ENCODE data around the gene PTPRN2. TPM values are rescaled to one million over a fixed set of nuclear protein-coding genes. Genes with fewer than 3 reads are reported as not detected.
"Not testable (repeated sequence)": the region's sequence is repeated elsewhere in the genome, so short reads cannot be mapped to it uniquely, and the experiment has no call there.

The PTPRN2 gene
- polyA plus RNA-seq, 4 donors = 1.6 to 11.7 (median 4.0) TPM

GRCh38 chr7:158538156-158538946, 49.3 kb downstream of the PTPRN2 start:
- H3K4me1 ChIP-seq (ENCODE audit: control insufficient read depth in 3 of 3, insufficient read depth in 2 of 3, low read depth in 1 of 3, low read length in 2 of 3) = no peaks in the 10 kb centered on the region
- WGBS, 3 donors = 89 to 91% (median 90%) methylated on average over 36 of the region's 36 CpGs
- no peaks in the 10 kb centered on the region for H3K36me3 ChIP-seq (ENCODE audit: control insufficient read depth in 3 of 3, insufficient read depth in 2 of 3, low read depth in 1 of 3, low read length in 3 of 3)
- no peak overlapping the region for H3K27ac ChIP-seq (ENCODE audit: low read depth in 1 of 3, low read length in 2 of 3)
- FAIRE-seq = no peak
- H3K4me3 ChIP-seq (ENCODE audit: low read depth in 1 of 3, low read length in 3 of 3) = no peak overlapping the region
- no peak for DNase-seq
- H3K27me3 ChIP-seq (ENCODE audit: control insufficient read depth in 3 of 3, insufficient read depth in 3 of 3, low read length in 3 of 3) = no peaks in the 10 kb centered on the region
- no peaks in the 10 kb centered on the region for H3K9me3 ChIP-seq (ENCODE audit: control insufficient read depth in 2 of 2, insufficient read depth in 1 of 2, low read depth in 1 of 2, low read length in 1 of 2)

GRCh38 chr7:158537516-158537882, 50.1 kb downstream of the PTPRN2 start:
- no peak overlapping the region for H3K27ac ChIP-seq (ENCODE audit: low read depth in 1 of 3, low read length in 2 of 3)
- no peaks in the 10 kb centered on the region for H3K4me1 ChIP-seq (ENCODE audit: control insufficient read depth in 3 of 3, insufficient read depth in 2 of 3, low read depth in 1 of 3, low read length in 2 of 3)
- H3K4me3 ChIP-seq (ENCODE audit: low read depth in 1 of 3, low read length in 3 of 3) = no peak overlapping the region
- FAIRE-seq = no peak
- no peaks in the 10 kb centered on the region for H3K36me3 ChIP-seq (ENCODE audit: control insufficient read depth in 3 of 3, insufficient read depth in 2 of 3, low read depth in 1 of 3, low read length in 3 of 3)
- H3K9me3 ChIP-seq (ENCODE audit: control insufficient read depth in 2 of 2, insufficient read depth in 1 of 2, low read depth in 1 of 2, low read length in 1 of 2) = no peaks in the 10 kb centered on the region
- WGBS, 3 donors = 75 to 88% (median 82%) methylated on average over 7 of the region's 7 CpGs
- H3K27me3 ChIP-seq (ENCODE audit: control insufficient read depth in 3 of 3, insufficient read depth in 3 of 3, low read length in 3 of 3) = no peaks in the 10 kb centered on the region
- no peak for DNase-seq

- Histone ChIP-seq H3K27ac (ENCODE audit: low read depth in 1 of 3, low read length in 2 of 3) (no peak overlapping the region), H3K27me3 (ENCODE audit: control insufficient read depth in 3 of 3, insufficient read depth in 3 of 3, low read length in 3 of 3) (no peaks in the 10 kb centered on the region), H3K4me3 (ENCODE audit: low read depth in 1 of 3, low read length in 3 of 3) (no peak overlapping the region), H3K36me3 (ENCODE audit: control insufficient read depth in 3 of 3, insufficient read depth in 2 of 3, low read depth in 1 of 3, low read length in 3 of 3) (no peaks in the 10 kb centered on the region), H3K9me3 (ENCODE audit: control insufficient read depth in 2 of 2, insufficient read depth in 1 of 2, low read depth in 1 of 2, low read length in 1 of 2) (no peaks in the 10 kb centered on the region), H3K4me1 (ENCODE audit: control insufficient read depth in 3 of 3, insufficient read depth in 2 of 3, low read depth in 1 of 3, low read length in 2 of 3) (no peaks in the 10 kb centered on the region)
- FAIRE-seq (no peak), DNase-seq (no peak)
- WGBS, 3 donors = 48 to 83% (median 69%) methylated on average over 13 of the region's 13 CpGs
Observed at GRCh38 chr7:158536871-158537515, 50.6 kb downstream of the PTPRN2 start.

GRCh38 chr7:158535079-158535478, 52.5 kb downstream of the PTPRN2 start:
- Histone ChIP-seq H3K9me3 (ENCODE audit: control insufficient read depth in 2 of 2, insufficient read depth in 1 of 2, low read depth in 1 of 2, low read length in 1 of 2) (no peaks in the 10 kb centered on the region), H3K4me3 (ENCODE audit: low read depth in 1 of 3, low read length in 3 of 3) (no peak overlapping the region), H3K4me1 (ENCODE audit: control insufficient read depth in 3 of 3, insufficient read depth in 2 of 3, low read depth in 1 of 3, low read length in 2 of 3) (no peaks in the 10 kb centered on the region), H3K36me3 (ENCODE audit: control insufficient read depth in 3 of 3, insufficient read depth in 2 of 3, low read depth in 1 of 3, low read length in 3 of 3) (no peaks in the 10 kb centered on the region), H3K27ac (ENCODE audit: low read depth in 1 of 3, low read length in 2 of 3) (no peak overlapping the region), H3K27me3 (ENCODE audit: control insufficient read depth in 3 of 3, insufficient read depth in 3 of 3, low read length in 3 of 3) (no peaks in the 10 kb centered on the region)
- 66 to 78% (median 73%) methylated on average over 4 of the region's 4 CpGs for WGBS, 3 donors
- FAIRE-seq (no peak), DNase-seq (no peak)

GRCh38 chr7:158534598-158534997, 53.0 kb downstream of the PTPRN2 start:
- Histone ChIP-seq H3K9me3 (ENCODE audit: control insufficient read depth in 2 of 2, insufficient read depth in 1 of 2, low read depth in 1 of 2, low read length in 1 of 2) (no peaks in the 10 kb centered on the region), H3K4me1 (ENCODE audit: control insufficient read depth in 3 of 3, insufficient read depth in 2 of 3, low read depth in 1 of 3, low read length in 2 of 3) (no peaks in the 10 kb centered on the region), H3K27me3 (ENCODE audit: control insufficient read depth in 3 of 3, insufficient read depth in 3 of 3, low read length in 3 of 3) (no peaks in the 10 kb centered on the region), H3K36me3 (ENCODE audit: control insufficient read depth in 3 of 3, insufficient read depth in 2 of 3, low read depth in 1 of 3, low read length in 3 of 3) (no peaks in the 10 kb centered on the region), H3K27ac (ENCODE audit: low read depth in 1 of 3, low read length in 2 of 3) (no peak overlapping the region), H3K4me3 (ENCODE audit: low read depth in 1 of 3, low read length in 3 of 3) (no peak overlapping the region)
- 75 to 93% (median 87%) methylated on average over 16 of the region's 16 CpGs for WGBS, 3 donors
- no peak for FAIRE-seq
- no peak for DNase-seq

GRCh38 chr7:158534134-158534515, 53.5 kb downstream of the PTPRN2 start:
- not testable (repeated sequence) for H3K27me3 ChIP-seq (ENCODE audit: control insufficient read depth in 3 of 3, insufficient read depth in 3 of 3, low read length in 3 of 3); H3K9me3 ChIP-seq (ENCODE audit: control insufficient read depth in 2 of 2, insufficient read depth in 1 of 2, low read depth in 1 of 2, low read length in 1 of 2); H3K4me1 ChIP-seq (ENCODE audit: control insufficient read depth in 3 of 3, insufficient read depth in 2 of 3, low read depth in 1 of 3, low read length in 2 of 3); H3K36me3 ChIP-seq (ENCODE audit: control insufficient read depth in 3 of 3, insufficient read depth in 2 of 3, low read depth in 1 of 3, low read length in 3 of 3); FAIRE-seq; DNase-seq; H3K27ac ChIP-seq (ENCODE audit: low read depth in 1 of 3, low read length in 2 of 3); H3K4me3 ChIP-seq (ENCODE audit: low read depth in 1 of 3, low read length in 3 of 3)
- 82 to 85% (median 84%) methylated on average over 9 to 12 of the region's 12 CpGs for WGBS, 3 donors

GRCh38 chr7:158533386-158534133, 54.1 kb downstream of the PTPRN2 start:
- Histone ChIP-seq H3K4me1 (ENCODE audit: control insufficient read depth in 3 of 3, insufficient read depth in 2 of 3, low read depth in 1 of 3, low read length in 2 of 3) (no peaks in the 10 kb centered on the region), H3K9me3 (ENCODE audit: control insufficient read depth in 2 of 2, insufficient read depth in 1 of 2, low read depth in 1 of 2, low read length in 1 of 2) (no peaks in the 10 kb centered on the region), H3K27me3 (ENCODE audit: control insufficient read depth in 3 of 3, insufficient read depth in 3 of 3, low read length in 3 of 3) (no peaks in the 10 kb centered on the region), H3K27ac (ENCODE audit: low read depth in 1 of 3, low read length in 2 of 3) (no peak overlapping the region), H3K4me3 (ENCODE audit: low read depth in 1 of 3, low read length in 3 of 3) (no peak overlapping the region), H3K36me3 (ENCODE audit: control insufficient read depth in 3 of 3, insufficient read depth in 2 of 3, low read depth in 1 of 3, low read length in 3 of 3) (no peaks in the 10 kb centered on the region)
- no peak for FAIRE-seq
- 88 to 92% (median 88%) methylated on average over 25 to 26 of the region's 26 CpGs for WGBS, 3 donors
- DNase-seq = no peak

- 70 to 73% (median 71%) methylated on average over 17 of the region's 17 CpGs for WGBS, 3 donors
- Histone ChIP-seq H3K27me3 (ENCODE audit: control insufficient read depth in 3 of 3, insufficient read depth in 3 of 3, low read length in 3 of 3) (no peaks in the 10 kb centered on the region), H3K9me3 (ENCODE audit: control insufficient read depth in 2 of 2, insufficient read depth in 1 of 2, low read depth in 1 of 2, low read length in 1 of 2) (no peaks in the 10 kb centered on the region), H3K4me3 (ENCODE audit: low read depth in 1 of 3, low read length in 3 of 3) (no peak overlapping the region), H3K27ac (ENCODE audit: low read depth in 1 of 3, low read length in 2 of 3) (no peak overlapping the region), H3K4me1 (ENCODE audit: control insufficient read depth in 3 of 3, insufficient read depth in 2 of 3, low read depth in 1 of 3, low read length in 2 of 3) (no peaks in the 10 kb centered on the region), H3K36me3 (ENCODE audit: control insufficient read depth in 3 of 3, insufficient read depth in 2 of 3, low read depth in 1 of 3, low read length in 3 of 3) (no peaks in the 10 kb centered on the region)
- no peak for DNase-seq
- no peak for FAIRE-seq
Observed at GRCh38 chr7:158532093-158532627, 55.5 kb downstream of the PTPRN2 start.
